Sigmoid colon (tissue), 7 donors: Measurements from ENCODE around the gene CREB3L4. TPM values are rescaled to one million over a fixed set of nuclear protein-coding genes. Genes with fewer than 3 reads are reported as not detected.

ENCODE experiments used
- DNase-seq: peaks from one replicate; pipeline ENCODE4 v3.0.0-alpha.2; 2019
- H3K27ac ChIP-seq, 4 donors: fragments of 200-600 bp; sonication (generic); one replicate each; pipeline ENCODE4 v1.5.1; 2016 to 2019; ENCODE audit warnings: mild to moderate bottlenecking in 1 of 4
- H3K27me3 ChIP-seq, 3 donors: fragments of 200-600 bp; sonication (generic); one replicate each; pipeline ENCODE4 v1.5.1; 2019; ENCODE audit warnings: mild to moderate bottlenecking in 1 of 3
- H3K36me3 ChIP-seq, 4 donors: fragments of 200-600 bp; sonication (generic); one replicate each; pipeline ENCODE4 v1.5.1; 2016 to 2019
- H3K4me1 ChIP-seq, 4 donors: fragments of 200-600 bp; sonication (generic); one replicate each; pipeline ENCODE4 v1.5.1; 2017 to 2019
- H3K4me3 ChIP-seq, 4 donors: fragments of 200-600 bp; sonication (generic); one replicate each; pipeline ENCODE4 v1.5.1; 2017 to 2019; ENCODE audit warnings: mild to moderate bottlenecking in 2 of 4, moderate library complexity in 1 of 4
- H3K9me3 ChIP-seq, 4 donors: fragments of 200-600 bp in 3 of 4; sonication (generic) in 3 of 4; one replicate each; pipeline versions ENCODE4 v1.5.1 to v1.6.1; 2013 to 2019
- CTCF ChIP-seq, 4 experiments: fragments of 450-650 bp in 3 of 4; fragments of 200-600 bp in 1 of 4; IDR thresholded peaks; one replicate each; pipeline ENCODE4 v1.5.1; 2016 to 2019; ENCODE audit warnings: antibody characterized with exemption in 4 of 4, mild to moderate bottlenecking in 3 of 4, moderate library complexity in 2 of 4
- EP300 ChIP-seq, 4 donors: sonication (generic); formaldehyde crosslinking; IDR thresholded peaks; one replicate each; pipeline ENCODE4 v1.6.1; 2017; ENCODE audit warnings: antibody characterized with exemption in 4 of 4
- POLR2A ChIP-seq, 2 donors: fragments of 450-650 bp; IDR thresholded peaks; one replicate each; pipeline ENCODE4 v1.6.1; 2016; ENCODE audit warnings: antibody characterized with exemption in 2 of 2, mild to moderate bottlenecking in 2 of 2, moderate library complexity in 2 of 2
- POLR2AphosphoS5 ChIP-seq, 4 donors: sonication (generic); formaldehyde crosslinking; IDR thresholded peaks; one replicate each; pipeline ENCODE4 v1.6.1; 2017; ENCODE audit warnings: antibody characterized with exemption in 4 of 4
- WGBS, 2 donors: extraction: QIAGEN DNeasy Blood & Tissue Kit; methylation state at CpG; one replicate each; pipeline ENCODE4 v1.1.7; 2013; 5-methylcytosine and 5-hydroxymethylcytosine counted together
- intact Hi-C: fragments of 100-400 bp; cut with DNase I; formaldehyde crosslinking; loops from one replicate; pipeline ENCODE4 v1.15.1; 2023
- polyA plus RNA-seq, 3 donors: library from polyadenylated mRNA; stranded (reverse); fragments of 200-250 nt; gene quantifications; one replicate each; pipeline ENCODE4 v1.2.3, GENCODE V29; 2013
- small RNA-seq, 3 donors: library from RNA; depleted of rRNA; stranded (forward); fragments of <200 nt; gene quantifications; one replicate each; pipeline ENCODE3, GENCODE V24; 2016
- total RNA-seq, 4 donors: library from RNA; depleted of rRNA; stranded (reverse); fragments of >200 nt; gene quantifications; one replicate each; pipeline ENCODE4 v1.1.0, GENCODE V29; 2016
- donor health status: healthy with polysubstance abuse.
- donor health status: Bipolar disorder and iron deficiency.
- donor health status: healthy.

Gene CREB3L4
- total and polyA plus RNA-seq, 7 donors = 7.9 to 18.0 (median 10.4) TPM

GRCh38 chr1:154019269-154019668 is 51.6 kb downstream of the CREB3L4 start:
- 89 to 90% methylated on average over 4 of the region's 4 CpGs for WGBS, 2 donors
- no peak for TF ChIP-seq CTCF (IDR thresholded peaks at IDR 0.05)
- no peak for TF ChIP-seq POLR2AphosphoS5 (IDR thresholded peaks at IDR 0.05)
- no peak for TF ChIP-seq POLR2A (IDR thresholded peaks at IDR 0.05)
- no peak for TF ChIP-seq EP300 (IDR thresholded peaks at IDR 0.05)
- no peak overlapping the region for H3K27ac ChIP-seq
- no peaks in the 10 kb centered on the region for H3K4me1 ChIP-seq
- H3K9me3 ChIP-seq = no peaks in the 10 kb centered on the region
- intact Hi-C loops = no loop called here
- no peaks in the 10 kb centered on the region for H3K36me3 ChIP-seq
- no peak overlapping the region for H3K4me3 ChIP-seq
- H3K27me3 ChIP-seq = no peaks in the 10 kb centered on the region
- DNase-seq = no peak

- no peaks in the 10 kb centered on the region for H3K4me1 ChIP-seq
- WGBS, 2 donors = 86 to 89% methylated on average over 1 of the region's 1 CpG
- no peak for TF ChIP-seq CTCF (IDR thresholded peaks at IDR 0.05)
- no peak for TF ChIP-seq EP300 (IDR thresholded peaks at IDR 0.05)
- TF ChIP-seq POLR2A (IDR thresholded peaks at IDR 0.05) = no peak
- no peak for TF ChIP-seq POLR2AphosphoS5 (IDR thresholded peaks at IDR 0.05)
- no peaks in the 10 kb centered on the region for H3K36me3 ChIP-seq
- no peaks in the 10 kb centered on the region for H3K27me3 ChIP-seq
- no peak overlapping the region for H3K27ac ChIP-seq
- no peak overlapping the region for H3K4me3 ChIP-seq
- no peaks in the 10 kb centered on the region for H3K9me3 ChIP-seq
- no peak for DNase-seq
- intact Hi-C loops = no loop called here
Observed at GRCh38 chr1:154019940-154020339, 52.2 kb downstream of the CREB3L4 start.

Small RNA genes lying within 50 kb of the gene (small RNA-seq; reads per million reads assigned to genes)
- 0 to 0.18 (median 0) reads per million in 3 donors for gene MIR6737

Other genes starting within 250 kb of the CREB3L4 start
- 10 to 100 TPM; 31.4 to 53.7 (median 37.3) TPM for gene INTS3, start 239.9 kb upstream of the CREB3L4 start, total RNA-seq
- gene INTS3, start 239.9 kb upstream of the CREB3L4 start, polyA plus RNA-seq = 10 to 100 TPM in 1 of 3 donors, 1 to 10 TPM in 2; 5.4 to 30.8 (median 6.2) TPM
- 10 to 100 TPM; 19.7 to 45.7 (median 23.9) TPM for gene SLC27A3, start 192.5 kb upstream of the CREB3L4 start, total RNA-seq
- gene SLC27A3, start 192.5 kb upstream of the CREB3L4 start, polyA plus RNA-seq = 10 to 100 TPM in 2 of 3 donors, 1 to 10 TPM in 1; 1.6 to 23.4 (median 15.0) TPM
- 10 to 100 TPM; 16.4 to 37.4 (median 19.8) TPM for gene GATAD2B, start 44.9 kb upstream of the CREB3L4 start, total RNA-seq
- 1 to 10 TPM; 1.8 to 7.9 (median 3.9) TPM for gene GATAD2B, start 44.9 kb upstream of the CREB3L4 start, polyA plus RNA-seq
- 10 to 100 TPM; 17.9 to 34.9 (median 23.1) TPM for gene DENND4B, start 21.2 kb upstream of the CREB3L4 start, total RNA-seq
- 10 to 100 TPM in 1 of 3 donors, 1 to 10 TPM in 2; 4.9 to 41.6 (median 9.0) TPM for gene DENND4B, start 21.2 kb upstream of the CREB3L4 start, polyA plus RNA-seq
- 10 to 100 TPM; 13.7 to 23.3 (median 15.0) TPM for gene CRTC2, start 9.3 kb upstream of the CREB3L4 start, total RNA-seq
- gene CRTC2, start 9.3 kb upstream of the CREB3L4 start, polyA plus RNA-seq = 10 to 100 TPM; 17.8 to 32.9 (median 18.6) TPM
- 10 to 100 TPM; 50.7 to 80.3 (median 76.1) TPM for gene SLC39A1, start 4.4 kb upstream of the CREB3L4 start, total RNA-seq
- gene SLC39A1, start 4.4 kb upstream of the CREB3L4 start, polyA plus RNA-seq = 10 to 100 TPM; 25.7 to 97.5 (median 28.8) TPM
- 100 to 1,000 TPM; 171 to 293 (median 219) TPM for gene JTB, start 9.8 kb downstream of the CREB3L4 start, total RNA-seq
- 100 to 1,000 TPM; 220 to 324 (median 286) TPM for gene JTB, start 9.8 kb downstream of the CREB3L4 start, polyA plus RNA-seq
- gene RAB13, start 18.4 kb downstream of the CREB3L4 start, total RNA-seq = 10 to 100 TPM; 34.1 to 72.8 (median 40.7) TPM
- gene RAB13, start 18.4 kb downstream of the CREB3L4 start, polyA plus RNA-seq = 100 to 1,000 TPM; 117 to 275 (median 261) TPM
- 1,000 to 10,000 TPM; 1,466 to 4,347 (median 3,611) TPM for gene RPS27, start 22.9 kb downstream of the CREB3L4 start, total RNA-seq
- over 10,000 TPM; 12,408 to 20,490 (median 12,874) TPM for gene RPS27, start 22.9 kb downstream of the CREB3L4 start, polyA plus RNA-seq
- under 1 TPM in 2 of 4 donors, not detected in 2; under 0.01 TPM for gene NUP210L, start 187.2 kb downstream of the CREB3L4 start, total RNA-seq
- gene NUP210L, start 187.2 kb downstream of the CREB3L4 start, polyA plus RNA-seq = under 1 TPM in 1 of 3 donors, not detected in 2; 0.01 TPM
- gene TPM3, start 224.2 kb downstream of the CREB3L4 start, total RNA-seq = 100 to 1,000 TPM in 2 of 4 donors, 10 to 100 TPM in 2; 68.1 to 175 (median 96.6) TPM
- 100 to 1,000 TPM; 338 to 456 (median 402) TPM for gene TPM3, start 224.2 kb downstream of the CREB3L4 start, polyA plus RNA-seq
- not detected for gene CFAP141, start 238.4 kb downstream of the CREB3L4 start, total RNA-seq
- not detected for gene CFAP141, start 238.4 kb downstream of the CREB3L4 start, polyA plus RNA-seq